T-helper 22 cell (primary cell): ENCODE results near the gene SERBP1.

Experiments
- DNase-seq: peaks from one replicate; pipeline ENCODE4 v3.0.0-alpha.2; 2020; ENCODE audit warnings: low read depth

Gene SERBP1

GRCh38 chr1:67359592-67359991 is 70.6 kb downstream of the SERBP1 start:
- DNase-seq, result no peak
